Measurements from ENCODE around the gene IL1RAPL2. TPM values are rescaled to one million over a fixed set of nuclear protein-coding genes. Genes with fewer than 3 reads are reported as not detected.

The IL1RAPL2 gene
- polyA plus RNA-seq, 1 of the 3 experiments (the other 2 are of a cell fraction): 0.13 TPM

DNA sequence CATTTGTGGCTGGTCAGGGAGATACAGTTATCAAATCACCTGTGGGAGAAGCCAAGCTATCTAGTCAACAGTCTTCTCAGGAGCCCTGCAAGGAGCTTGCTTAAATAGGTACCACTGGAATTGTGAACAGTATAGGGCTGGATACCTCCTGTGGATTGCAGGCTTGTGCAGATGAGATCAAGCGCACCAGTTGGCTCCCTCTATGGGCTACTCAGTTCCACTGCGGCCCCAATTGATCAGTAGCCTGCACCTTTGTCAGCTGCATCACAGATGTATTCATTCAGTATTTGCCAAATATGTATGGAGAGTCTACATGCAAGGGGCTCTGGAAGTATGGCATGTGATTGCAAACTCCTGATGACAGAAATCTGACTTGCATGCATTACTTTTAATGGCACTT is 625.9 kb downstream of the IL1RAPL2 start:
- POLR2A ChIA-PET: no interaction called here
- TF ChIP-seq, protein P1, sequence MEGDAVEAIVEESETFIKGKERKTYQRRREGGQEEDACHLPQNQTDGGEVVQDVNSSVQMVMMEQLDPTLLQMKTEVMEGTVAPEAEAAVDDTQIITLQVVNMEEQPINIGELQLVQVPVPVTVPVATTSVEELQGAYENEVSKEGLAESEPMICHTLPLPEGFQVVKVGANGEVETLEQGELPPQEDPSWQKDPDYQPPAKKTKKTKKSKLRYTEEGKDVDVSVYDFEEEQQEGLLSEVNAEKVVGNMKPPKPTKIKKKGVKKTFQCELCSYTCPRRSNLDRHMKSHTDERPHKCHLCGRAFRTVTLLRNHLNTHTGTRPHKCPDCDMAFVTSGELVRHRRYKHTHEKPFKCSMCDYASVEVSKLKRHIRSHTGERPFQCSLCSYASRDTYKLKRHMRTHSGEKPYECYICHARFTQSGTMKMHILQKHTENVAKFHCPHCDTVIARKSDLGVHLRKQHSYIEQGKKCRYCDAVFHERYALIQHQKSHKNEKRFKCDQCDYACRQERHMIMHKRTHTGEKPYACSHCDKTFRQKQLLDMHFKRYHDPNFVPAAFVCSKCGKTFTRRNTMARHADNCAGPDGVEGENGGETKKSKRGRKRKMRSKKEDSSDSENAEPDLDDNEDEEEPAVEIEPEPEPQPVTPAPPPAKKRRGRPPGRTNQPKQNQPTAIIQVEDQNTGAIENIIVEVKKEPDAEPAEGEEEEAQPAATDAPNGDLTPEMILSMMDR (IDR thresholded peaks at IDR 0.05): peak; percentile 59
- no peak for TF ChIP-seq MXI1 (IDR thresholded peaks at IDR 0.05; ENCODE audit: low read depth, low read length)
- Histone ChIP-seq H2AFZ (ENCODE audit: low read depth) (no peak overlapping the region), H3K27me3 (ENCODE audit: insufficient read depth) (0 out of 2 replicates have a peak, but pooled peaks cover 8% of the 10 kb centered on the region), H3K9me2 (no peaks in the 10 kb centered on the region), H3K27ac (ENCODE audit: low read depth in 2 of 2, low read length in 1 of 2) (no peak overlapping the region), H3F3A (replicated peaks; ENCODE audit: insufficient read depth) (no peaks in the 10 kb centered on the region), H3K4me3 (ENCODE audit: low read depth in 2 of 2, low read length in 1 of 2) (peak overlapping the region in 1 of 2 experiments; percentile 48; a peak in 1 of 4 replicates), H3K9me3 (no peaks in the 10 kb centered on the region), H3K4me2 (peak overlapping the region; percentile 30; the same call in 1 of the 2 replicates), H3K36me3 (replicated peaks in 1 of 2; ENCODE audit: control insufficient read depth in 1 of 2, insufficient read depth in 2 of 2, low read length in 1 of 2) (no peaks in the 10 kb centered on the region), H3K9ac (no peak overlapping the region), H3K4me1 (ENCODE audit: control insufficient read depth in 1 of 2, insufficient read depth in 2 of 2, low read depth in 1 of 2, low read length in 1 of 2) (no peaks in the 10 kb centered on the region), H4K20me1 (ENCODE audit: insufficient read depth) (no peaks in the 10 kb centered on the region), H3K79me2 (ENCODE audit: insufficient read depth) (no peaks in the 10 kb centered on the region)
- 0% methylated on average over 2 of the region's 2 CpGs for WGBS (ENCODE audit: low lambda C conversion rate)
- CTCF ChIA-PET: interaction anchor here (1.0 to 1.2 kb wide), 2 partner anchors 14 to 16 kb away, joined by 3 to 4 read pairs; no protein-coding TSS in a partner anchor
- DNase-seq: peak; percentile 8

DNA sequence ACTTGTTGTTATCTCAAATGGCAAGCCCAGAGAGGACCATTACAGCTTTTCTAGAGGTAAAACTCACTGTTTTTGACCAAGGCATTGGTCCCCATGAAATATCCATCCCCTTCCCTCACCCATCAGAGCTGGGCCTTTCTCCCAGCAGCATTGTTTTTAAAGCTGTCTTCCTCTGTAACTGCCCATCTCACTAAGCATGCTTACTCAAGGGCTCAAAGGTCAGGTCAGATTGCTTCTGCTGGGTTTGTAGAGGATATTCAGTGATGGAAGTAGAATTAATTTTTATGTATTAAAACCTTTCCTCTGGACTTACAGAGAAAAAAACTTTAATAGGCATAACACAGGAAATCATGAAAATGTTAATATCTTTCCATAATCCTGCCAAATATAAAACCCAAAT is 643.4 kb downstream of the IL1RAPL2 start:
- H3K4me3 ChIP-seq (ENCODE audit: low read depth in 2 of 2, low read length in 1 of 2): no peak overlapping the region
- no peak overlapping the region for H2AFZ ChIP-seq (ENCODE audit: low read depth)
- no peaks in the 10 kb centered on the region for H3F3A ChIP-seq (replicated peaks; ENCODE audit: insufficient read depth)
- H3K27ac ChIP-seq (ENCODE audit: low read depth in 2 of 2, low read length in 1 of 2): no peak overlapping the region
- ChIA-PET CTCF (interaction anchor here (1.4 kb wide), 1 partner anchor 15 kb away, joined by 3 read pairs; no protein-coding TSS in a partner anchor), POLR2A (no interaction called here)
- no peaks in the 10 kb centered on the region for H3K79me2 ChIP-seq (ENCODE audit: insufficient read depth)
- TF ChIP-seq, protein P2, sequence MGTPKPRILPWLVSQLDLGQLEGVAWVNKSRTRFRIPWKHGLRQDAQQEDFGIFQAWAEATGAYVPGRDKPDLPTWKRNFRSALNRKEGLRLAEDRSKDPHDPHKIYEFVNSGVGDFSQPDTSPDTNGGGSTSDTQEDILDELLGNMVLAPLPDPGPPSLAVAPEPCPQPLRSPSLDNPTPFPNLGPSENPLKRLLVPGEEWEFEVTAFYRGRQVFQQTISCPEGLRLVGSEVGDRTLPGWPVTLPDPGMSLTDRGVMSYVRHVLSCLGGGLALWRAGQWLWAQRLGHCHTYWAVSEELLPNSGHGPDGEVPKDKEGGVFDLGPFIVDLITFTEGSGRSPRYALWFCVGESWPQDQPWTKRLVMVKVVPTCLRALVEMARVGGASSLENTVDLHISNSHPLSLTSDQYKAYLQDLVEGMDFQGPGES (IDR thresholded peaks at IDR 0.05; ENCODE audit: low read depth, low read length): no peak
- TF ChIP-seq SMC3 (IDR thresholded peaks at IDR 0.05; ENCODE audit: low read depth, low read length) (no peak), CHD2 (IDR thresholded peaks at IDR 0.05; ENCODE audit: low read length, partially characterized antibody) (no peak), FOSL2 (IDR thresholded peaks at IDR 0.05; ENCODE audit: borderline replicate concordance, low read depth) (no peak), GABPA (IDR thresholded peaks at IDR 0.05; ENCODE audit: low read depth) (no peak), MEF2A (IDR thresholded peaks at IDR 0.05; ENCODE audit: borderline replicate concordance, low read depth) (no peak), POLR2AphosphoS5 (IDR thresholded peaks at IDR 0.05; ENCODE audit: low read depth, low read length) (no peak), YY1 (IDR thresholded peaks at IDR 0.05; ENCODE audit: low read depth) (no peak), TAF1 (IDR thresholded peaks at IDR 0.05; ENCODE audit: borderline replicate concordance, low read depth, low read length) (no peak)
- TF ChIP-seq, protein P3, sequence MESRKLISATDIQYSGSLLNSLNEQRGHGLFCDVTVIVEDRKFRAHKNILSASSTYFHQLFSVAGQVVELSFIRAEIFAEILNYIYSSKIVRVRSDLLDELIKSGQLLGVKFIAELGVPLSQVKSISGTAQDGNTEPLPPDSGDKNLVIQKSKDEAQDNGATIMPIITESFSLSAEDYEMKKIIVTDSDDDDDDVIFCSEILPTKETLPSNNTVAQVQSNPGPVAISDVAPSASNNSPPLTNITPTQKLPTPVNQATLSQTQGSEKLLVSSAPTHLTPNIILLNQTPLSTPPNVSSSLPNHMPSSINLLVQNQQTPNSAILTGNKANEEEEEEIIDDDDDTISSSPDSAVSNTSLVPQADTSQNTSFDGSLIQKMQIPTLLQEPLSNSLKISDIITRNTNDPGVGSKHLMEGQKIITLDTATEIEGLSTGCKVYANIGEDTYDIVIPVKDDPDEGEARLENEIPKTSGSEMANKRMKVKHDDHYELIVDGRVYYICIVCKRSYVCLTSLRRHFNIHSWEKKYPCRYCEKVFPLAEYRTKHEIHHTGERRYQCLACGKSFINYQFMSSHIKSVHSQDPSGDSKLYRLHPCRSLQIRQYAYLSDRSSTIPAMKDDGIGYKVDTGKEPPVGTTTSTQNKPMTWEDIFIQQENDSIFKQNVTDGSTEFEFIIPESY (IDR thresholded peaks at IDR 0.05; ENCODE audit: borderline replicate concordance, low read depth): no peak
- no peak overlapping the region for H3K4me2 ChIP-seq
- H3K4me1 ChIP-seq (ENCODE audit: control insufficient read depth in 1 of 2, insufficient read depth in 2 of 2, low read depth in 1 of 2, low read length in 1 of 2): no peaks in the 10 kb centered on the region
- no peaks in the 10 kb centered on the region; the same call in 1 of the 2 replicates for H3K27me3 ChIP-seq (ENCODE audit: insufficient read depth)
- H3K36me3 ChIP-seq (replicated peaks in 1 of 2; ENCODE audit: control insufficient read depth in 1 of 2, insufficient read depth in 2 of 2, low read length in 1 of 2): no peaks in the 10 kb centered on the region
- DNase-seq: no peak
- no peak overlapping the region for H3K9ac ChIP-seq
- H3K9me2 ChIP-seq: no peaks in the 10 kb centered on the region
- no peaks in the 10 kb centered on the region for H3K9me3 ChIP-seq
- H4K20me1 ChIP-seq (ENCODE audit: insufficient read depth): no peaks in the 10 kb centered on the region

All from SK-N-SH (cell line).